CD4-positive, alpha-beta T cell (primary cell): Measurements from ENCODE around the gene FMO4. TPM values are rescaled to one million over a fixed set of nuclear protein-coding genes. Genes with fewer than 3 reads are reported as not detected.
"Not testable (repeated sequence)": the region's sequence is repeated elsewhere in the genome, so short reads cannot be mapped to it uniquely, and the experiment has no call there.

Source experiments
- ATAC-seq: fragments of 200-7000 bp; cut with Tn5 transposase; one replicate; pipeline ENCODE4 v1.10.0; 2022; ENCODE audit warnings: mild to moderate bottlenecking; ENCODE audit not compliant: poor library complexity
- CTCF ChIA-PET: fragments of 350-600 bp; sonication (Branson Sonifier 250); formaldehyde crosslinking; loops from one replicate; lab custom pipeline; 2021; ENCODE audit warnings: antibody characterized with exemption, inconsistent platforms; lab: Charles Lee
- POLR2A ChIA-PET: fragments of 350-600 bp; sonication (Branson Sonifier 250); formaldehyde crosslinking; loops from one replicate; lab custom pipeline; 2021; ENCODE audit warnings: antibody characterized with exemption, inconsistent platforms; lab: Charles Lee
- DNase-seq, 14 experiments: peaks; one replicate each; pipeline ENCODE4 v3.0.0-alpha.2; 2013 to 2020; ENCODE audit warnings: mixed read lengths in 2 of 14
- H3K27ac ChIP-seq, 2 donors: one replicate each; pipeline versions ENCODE4 v1.5.1 to v1.7.0; 2013; ENCODE audit warnings: low read length in 2 of 2, low read depth in 1 of 2, mild to moderate bottlenecking in 1 of 2
- H3K27me3 ChIP-seq, 2 experiments: 1 replicate in 1 of 2; 2 replicates in 1 of 2; pipeline versions ENCODE4 v1.6.1 to v1.7.0; 2013; ENCODE audit warnings: low read length in 2 of 2, control low read depth in 1 of 2, mild to moderate bottlenecking in 1 of 2, moderate library complexity in 1 of 2; ENCODE audit not compliant: insufficient read depth in 2 of 2, control insufficient read depth in 1 of 2
- H3K36me3 ChIP-seq: one replicate; pipeline ENCODE4 v1.6.1; 2013; ENCODE audit warnings: low read length, control low read depth; ENCODE audit not compliant: insufficient read depth
- H3K4me1 ChIP-seq: one replicate; pipeline ENCODE4 v1.6.1; 2013; ENCODE audit warnings: low read length, control low read depth; ENCODE audit not compliant: insufficient read depth
- H3K4me3 ChIP-seq: one replicate; pipeline ENCODE4 v1.5.1; 2013; ENCODE audit warnings: mild to moderate bottlenecking, low read length, moderate library complexity
- H3K9me3 ChIP-seq, 2 experiments: 1 replicate in 1 of 2; 2 replicates in 1 of 2; pipeline versions ENCODE4 v1.6.1 to v1.7.0; 2013; ENCODE audit warnings: low read length in 2 of 2, mild to moderate bottlenecking in 2 of 2, control low read depth in 1 of 2, moderate library complexity in 1 of 2; ENCODE audit not compliant: control insufficient read depth in 1 of 2, insufficient read depth in 1 of 2
- H3K27ac Mint-ChIP-seq: one replicate; pipeline ENCODE4 v1.8.0; 2020; ENCODE audit warnings: mixed read lengths
- H3K27me3 Mint-ChIP-seq: one replicate; pipeline ENCODE4 v1.8.0; 2021; ENCODE audit warnings: mixed read lengths
- H3K36me3 Mint-ChIP-seq: one replicate; pipeline ENCODE4 v1.8.0; 2021; ENCODE audit warnings: low read depth, mixed read lengths
- H3K4me1 Mint-ChIP-seq: one replicate; pipeline ENCODE4 v1.8.0; 2021; ENCODE audit warnings: low read depth, mixed read lengths
- H3K4me3 Mint-ChIP-seq: one replicate; pipeline ENCODE4 v1.8.0; 2020; ENCODE audit warnings: mild to moderate bottlenecking, mixed read lengths
- H3K9me3 Mint-ChIP-seq: one replicate; pipeline ENCODE4 v1.8.0; 2020; ENCODE audit warnings: mixed read lengths
- CTCF ChIP-seq: fragments of 200-600 bp; IDR thresholded peaks from one replicate; pipeline ENCODE4 v1.8.0; 2022; ENCODE audit warnings: antibody characterized with exemption, mild to moderate bottlenecking
- intact Hi-C, 2 experiments: fragments of 100-400 bp; cut with DNase I in 1 of 2; cut with micrococcal nuclease in 1 of 2; formaldehyde crosslinking; loops; one replicate each; pipeline versions ENCODE4 v1.15.1 to v1.9.0; 2023 to 2025; cut with DNase I, micrococcal nuclease
- total RNA-seq, 174 experiments: library from RNA in 2 of 174; stranded (reverse) in 2 of 174; gene quantifications; one replicate each; pipeline ENCODE4 v1.2.3 and lab custom pipeline; 2021 to 2026

Gene FMO4
- total RNA-seq, 2 experiments from 2014 or later, result 0.70 to 1.1 TPM

DNA sequence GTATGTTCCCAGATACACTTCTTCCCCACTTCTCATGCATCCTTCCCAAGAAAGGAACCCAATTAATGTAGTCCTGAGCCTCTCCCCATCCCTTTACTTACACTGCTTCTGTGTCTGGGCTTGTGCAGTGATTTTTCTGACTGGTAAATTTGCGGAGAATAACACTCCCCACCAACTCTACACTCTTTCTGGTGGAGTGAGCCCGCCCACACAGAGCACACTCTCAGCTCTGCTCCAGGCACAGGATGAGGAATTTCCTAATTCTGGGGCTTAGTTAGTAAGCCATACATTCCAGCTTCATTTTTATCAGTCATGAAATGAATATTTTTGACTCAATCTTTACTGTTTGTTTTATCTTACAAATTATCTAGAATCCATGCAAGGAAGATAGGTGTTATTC, 38.6 kb downstream of the FMO4 start:
- CTCF ChIA-PET, result no interaction called here
- H3K9me3 Mint-ChIP-seq, result peaks cover 2% of the 10 kb centered on the region

DNA sequence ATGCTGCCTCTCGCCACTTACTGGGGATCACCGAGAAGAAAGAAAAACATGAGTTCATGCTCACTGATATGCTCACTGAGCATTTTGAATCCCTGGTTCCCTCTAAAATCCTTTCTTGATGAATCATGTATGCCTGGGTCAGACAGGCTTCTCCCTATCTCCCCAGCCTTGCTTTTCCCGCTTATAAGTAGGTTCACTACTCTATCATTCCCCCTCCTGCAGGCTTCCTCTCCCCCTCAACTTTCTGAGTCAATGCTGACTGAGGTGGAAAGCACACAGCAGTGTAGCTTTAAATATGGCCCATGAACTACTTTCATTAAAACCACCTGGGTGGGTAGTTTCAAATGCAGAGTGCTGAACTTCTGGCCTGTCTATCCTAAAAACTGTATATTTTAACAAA, 41.7 kb downstream of the FMO4 start:
- TF ChIP-seq CTCF, result no peak
- ChIA-PET POLR2A (no interaction called here), CTCF (no interaction called here)
- H3K27me3 ChIP-seq, result peaks cover 0 to 6% of the 10 kb centered on the region in 2 experiments
- no peaks in the 10 kb centered on the region for H3K36me3 Mint-ChIP-seq
- H3K36me3 ChIP-seq, result no peaks in the 10 kb centered on the region
- no peak overlapping the region for H3K4me3 ChIP-seq
- H3K27ac ChIP-seq, result no peak overlapping the region
- ATAC-seq, result no peak
- no peak for DNase-seq
- intact Hi-C loops, result no loop called here
- no peaks in the 10 kb centered on the region for H3K4me1 Mint-ChIP-seq
- no peak overlapping the region for H3K27ac Mint-ChIP-seq
- H3K4me3 Mint-ChIP-seq, result no peak overlapping the region
- peaks cover 12% of the 10 kb centered on the region for H3K27me3 Mint-ChIP-seq
- H3K9me3 Mint-ChIP-seq, result no peaks in the 10 kb centered on the region
- H3K9me3 ChIP-seq, result peaks cover 0 to 11% of the 10 kb centered on the region in 2 experiments
- H3K4me1 ChIP-seq, result no peaks in the 10 kb centered on the region

More for the DNA sequence above, 38.6 kb downstream of the FMO4 start:
- Histone ChIP-seq H3K4me1 (no peaks in the 10 kb centered on the region), H3K27ac (no peak overlapping the region), H3K36me3 (no peaks in the 10 kb centered on the region), H3K9me3 (no peaks in the 10 kb centered on the region), H3K4me3 (no peak overlapping the region), H3K27me3 (no peaks in the 10 kb centered on the region)
- Mint-ChIP-seq H3K4me1 (no peaks in the 10 kb centered on the region), H3K27me3 (peaks cover 8% of the 10 kb centered on the region), H3K27ac (no peak overlapping the region), H3K4me3 (no peak overlapping the region), H3K36me3 (no peaks in the 10 kb centered on the region)
- intact Hi-C loops, result no loop called here
- no peak for TF ChIP-seq CTCF
- DNase-seq (no peak), ATAC-seq (no peak)
- POLR2A ChIA-PET, result no interaction called here

DNA sequence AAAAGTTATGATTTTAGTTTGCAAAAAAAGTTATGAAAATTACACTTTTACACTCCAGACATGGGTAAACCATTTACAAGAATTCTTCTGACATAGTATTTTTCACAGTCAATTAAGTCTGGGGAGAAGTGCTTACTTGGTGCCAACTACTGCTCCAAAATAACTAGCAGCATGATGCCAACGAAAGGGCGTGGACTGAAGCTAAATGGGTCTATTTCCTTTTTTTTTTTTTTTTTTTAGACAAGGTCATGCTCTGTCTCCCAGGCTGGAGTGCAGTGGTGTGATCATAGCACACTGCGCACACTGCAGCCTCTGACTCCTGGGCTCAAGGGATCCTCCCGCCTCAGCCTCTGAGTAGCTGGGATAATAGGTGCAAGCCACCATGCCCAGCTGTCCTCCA, 43.2 kb downstream of the FMO4 start:
- ATAC-seq (no peak), DNase-seq (no peak)
- no peak overlapping the region for H3K27ac ChIP-seq
- Mint-ChIP-seq H3K9me3 (peaks cover 3% of the 10 kb centered on the region), H3K36me3 (no peaks in the 10 kb centered on the region), H3K4me1 (no peaks in the 10 kb centered on the region), H3K27me3 (peaks cover 17% of the 10 kb centered on the region), H3K27ac (no peak overlapping the region), H3K4me3 (no peak overlapping the region)
- no peak for TF ChIP-seq CTCF
- H3K4me3 ChIP-seq, result no peak overlapping the region
- ChIA-PET CTCF (interaction anchor here (1.7 kb wide), 1 partner anchor 11 kb away, joined by 3 read pairs; no protein-coding TSS in a partner anchor), POLR2A (no interaction called here)
- intact Hi-C loops, result no loop called here
- H3K27me3 ChIP-seq, result peaks cover 0 to 6% of the 10 kb centered on the region in 2 experiments
- H3K4me1 ChIP-seq, result no peaks in the 10 kb centered on the region
- peaks cover 0 to 11% of the 10 kb centered on the region in 2 experiments for H3K9me3 ChIP-seq
- H3K36me3 ChIP-seq, result no peaks in the 10 kb centered on the region

- H3K27ac ChIP-seq, H3K36me3 Mint-ChIP-seq, H3K36me3 ChIP-seq, H3K4me3 ChIP-seq, H3K27ac Mint-ChIP-seq, POLR2A ChIA-PET, H3K9me3 Mint-ChIP-seq, DNase-seq, intact Hi-C loops, CTCF ChIA-PET, ATAC-seq, H3K4me1 Mint-ChIP-seq, H3K4me1 ChIP-seq, H3K4me3 Mint-ChIP-seq, H3K27me3 ChIP-seq: not testable (repeated sequence)
- H3K27me3 Mint-ChIP-seq, result peaks cover 12% of the 10 kb centered on the region
- peaks cover 0 to 11% of the 10 kb centered on the region in 2 experiments for H3K9me3 ChIP-seq
These were observed 45.3 kb downstream of the FMO4 start for GRCh38 chr1:171359355-171359648.

GRCh38 chr1:171359731-171360527, 45.9 kb downstream of the FMO4 start:
- CTCF ChIA-PET, H3K4me1 Mint-ChIP-seq, ATAC-seq, H3K36me3 ChIP-seq, H3K4me3 Mint-ChIP-seq, H3K4me3 ChIP-seq, intact Hi-C loops, H3K27ac Mint-ChIP-seq, H3K27me3 ChIP-seq, H3K4me1 ChIP-seq, DNase-seq, H3K36me3 Mint-ChIP-seq, POLR2A ChIA-PET, H3K9me3 Mint-ChIP-seq, H3K27ac ChIP-seq: not testable (repeated sequence)
- peaks cover 0 to 11% of the 10 kb centered on the region in 2 experiments for H3K9me3 ChIP-seq
- peaks cover 12% of the 10 kb centered on the region for H3K27me3 Mint-ChIP-seq
